A549 (cell line): Measurements from ENCODE around the gene BMP7. TPM values are rescaled to one million over a fixed set of nuclear protein-coding genes. Genes with fewer than 3 reads are reported as not detected.

ENCODE experiments used
- ATAC-seq, 2 experiments: fragments of 200-7000 bp in 1 of 2; fragments of >200 bp in 1 of 2; cut with Nextera tagmentation in 1 of 2; cut with Tn5 transposase in 1 of 2; 3 replicates each; pipeline versions ENCODE4 v1.8.0 to v1.9.1; 2018 to 2020; ENCODE audit warnings: mild to moderate bottlenecking in 1 of 2, moderate library complexity in 1 of 2
- CTCF ChIA-PET: fragments of 300-600 bp; sonication (Branson Sonifier 250); formaldehyde crosslinking; extraction: SDS; loops from one replicate; lab custom pipeline; 2021; ENCODE audit warnings: antibody characterized with exemption, inconsistent platforms; lab: Yijun Ruan, JAX
- POLR2A ChIA-PET: fragments of 350-600 bp; formaldehyde crosslinking; extraction: SDS; loops from one replicate; lab custom pipeline; 2021; ENCODE audit warnings: antibody characterized with exemption, inconsistent platforms; lab: Yijun Ruan, JAX
- DNase-seq, 2 experiments: peaks; one replicate each; pipeline versions ENCODE4 v3.0.0 to v3.0.0-alpha.2; 2011 to 2016; ENCODE audit warnings: low read depth in 1 of 2, low spot score in 1 of 2
- FAIRE-seq: peaks from 2 replicates; lab custom pipeline; 2011; peaks lifted over from hg19 to GRCh38; lab: Jason Lieb, UNC
- H3K27ac ChIP-seq, 2 experiments: fragments of >200 bp; sonication (Bioruptor Twin); formaldehyde crosslinking; 3 replicates each; pipeline ENCODE4 v1.5.1; 2016 to 2017
- H3K4me1 ChIP-seq: fragments of >200 bp; sonication (Bioruptor Twin); formaldehyde crosslinking; 3 replicates; pipeline ENCODE4 v1.6.1; 2016
- H3K4me2 ChIP-seq: fragments of >200 bp; sonication (Bioruptor Twin); formaldehyde crosslinking; 3 replicates; pipeline ENCODE4 v1.6.1; 2016
- H3K4me3 ChIP-seq: fragments of >200 bp; sonication (Bioruptor Twin); formaldehyde crosslinking; 3 replicates; pipeline ENCODE4 v1.5.1; 2016
- H3K9me3 ChIP-seq: fragments of >200 bp; sonication (Bioruptor Twin); formaldehyde crosslinking; 3 replicates; pipeline ENCODE4 v1.6.1; 2016
- EHF ChIP-seq: fragments of 250-450 bp; sonication (Bioruptor Pico); IDR thresholded peaks from 2 replicates; pipeline ENCODE4 v1.5.0; 2020; ENCODE audit warnings: mild to moderate bottlenecking
- EHMT2 ChIP-seq: fragments of 200-600 bp; sonication (generic); IDR thresholded peaks from 2 replicates; pipeline ENCODE4 v1.6.1; 2016; ENCODE audit warnings: antibody characterized with exemption, low read depth, mild to moderate bottlenecking, moderate library complexity
- ELK1 ChIP-seq: fragments of 150-350 bp; IDR thresholded peaks from 2 replicates; pipeline ENCODE4 v1.6.1; 2014; ENCODE audit warnings: low read depth, mild to moderate bottlenecking, low read length
- HDAC2 ChIP-seq: fragments of 200-600 bp; sonication (generic); IDR thresholded peaks from 2 replicates; pipeline ENCODE4 v1.6.1; 2016
- HES2 ChIP-seq: fragments of >200 bp; sonication (Bioruptor Twin); formaldehyde crosslinking; IDR thresholded peaks from 2 replicates; pipeline ENCODE4 v1.6.1; 2016
- HEYL ChIP-seq: fragments of 250-450 bp; sonication (Bioruptor Pico); IDR thresholded peaks from 2 replicates; pipeline ENCODE4 v1.8.0; 2021; ENCODE audit warnings: mild to moderate bottlenecking, moderate library complexity
- HMGXB4 ChIP-seq: fragments of 250-450 bp; sonication (Bioruptor Pico); IDR thresholded peaks from 2 replicates; pipeline ENCODE4 v1.5.0; 2021; ENCODE audit warnings: mild to moderate bottlenecking, moderate library complexity, borderline replicate concordance
- JUN ChIP-seq, 2 experiments: fragments of >200 bp; sonication (Bioruptor Twin); formaldehyde crosslinking; IDR thresholded peaks; 2 replicates in 1 of 2; 3 replicates in 1 of 2; pipeline ENCODE4 v1.6.1; 2016 to 2017
- KDM1A ChIP-seq: fragments of 200-600 bp; sonication (generic); IDR thresholded peaks from 2 replicates; pipeline ENCODE4 v1.6.1; 2016; ENCODE audit warnings: low read depth, mild to moderate bottlenecking
- KDM5A ChIP-seq: fragments of 200-600 bp; sonication (generic); IDR thresholded peaks from 2 replicates; pipeline ENCODE4 v1.6.1; 2016; ENCODE audit warnings: antibody characterized with exemption, mild to moderate bottlenecking
- NFE2L2 ChIP-seq: fragments of 150-350 bp; conservative IDR thresholded peaks from 2 replicates; pipeline ENCODE4 v1.6.1; 2014; ENCODE audit warnings: low read length
- RARB ChIP-seq: fragments of 250-450 bp; sonication (Bioruptor Pico); IDR thresholded peaks from 2 replicates; pipeline ENCODE4 v1.8.0; 2021; ENCODE audit warnings: mild to moderate bottlenecking, moderate library complexity
- USF2 ChIP-seq: fragments of 450-650 bp; IDR thresholded peaks from 2 replicates; pipeline ENCODE4 v1.6.1; 2014; ENCODE audit warnings: antibody characterized with exemption
- ZFP36 ChIP-seq: fragments of 450-650 bp; IDR thresholded peaks from 2 replicates; pipeline ENCODE4 v1.6.1; 2014; ENCODE audit warnings: borderline replicate concordance; ENCODE audit not compliant: partially characterized antibody
- WGBS: methylation state at CpG from one replicate; pipeline ENCODE4 v1.1.6; 2017; ENCODE audit errors: missing lambda C conversion rate; 5-methylcytosine and 5-hydroxymethylcytosine counted together
- polyA plus RNA-seq, 4 experiments: library from polyadenylated mRNA; depleted of rRNA in 3 of 4; stranded (reverse); fragments of >200 nt; fragmentation: RNase III in 1 of 4; extraction: RNeasy Plus Mini Kit Qiagen cat#74134 plus additional on column Dnase treatment in 1 of 4; gene quantifications; 2 replicates in 3 of 4; 3 replicates in 1 of 4; pipeline ENCODE4 v1.2.3, GENCODE V29; 2011 to 2017

The BMP7 gene
- polyA plus RNA-seq, 2 of the 4 experiments (the other 2 are of a cell fraction), result 0.08 to 0.22 TPM

- no peak overlapping the region for H3K4me2 ChIP-seq
- H3K4me1 ChIP-seq, result peaks cover 7% of the 10 kb centered on the region; the same call in 1 of the 3 replicates
- ATAC-seq, result no peak
- FAIRE-seq, result no peak
- ChIA-PET CTCF (interaction anchor here (0.9 kb wide), 1 partner anchor 19 kb away, joined by 3 read pairs; no protein-coding TSS in a partner anchor), POLR2A (no interaction called here)
- H3K4me3 ChIP-seq, result no peak overlapping the region
- WGBS, result 62% methylated on average over 20 of the region's 20 CpGs
- DNase-seq, result no peak
- TF ChIP-seq EHMT2 (no peak), HEYL (no peak), HDAC2 (no peak), KDM5A (no peak), ZFP36 (no peak), JUN (IDR thresholded peaks at IDR 0.05) (no peak)
- no peak overlapping the region for H3K27ac ChIP-seq
- no peaks in the 10 kb centered on the region for H3K9me3 ChIP-seq
Measured at GRCh38 chr20:57195469-57196100, 70.9 kb downstream of the BMP7 start.

GRCh38 chr20:57195023-57195422, 71.4 kb downstream of the BMP7 start:
- H3K4me1 ChIP-seq, result peaks cover 7% of the 10 kb centered on the region; the same call in 1 of the 3 replicates
- no peak for FAIRE-seq
- ChIA-PET POLR2A (no interaction called here), CTCF (interaction anchor here (0.9 kb wide), 1 partner anchor 20 kb away, joined by 3 read pairs; no protein-coding TSS in a partner anchor)
- no peak for ATAC-seq
- no peaks in the 10 kb centered on the region for H3K9me3 ChIP-seq
- DNase-seq, result no peak
- 62% methylated on average over 10 of the region's 10 CpGs for WGBS
- H3K4me2 ChIP-seq, result no peak overlapping the region
- TF ChIP-seq USF2 (no peak), RARB (CRISPR knock-in tag) (no peak)
- H3K4me3 ChIP-seq, result no peak overlapping the region
- no peak overlapping the region for H3K27ac ChIP-seq

GRCh38 chr20:57194154-57194553, 72.3 kb downstream of the BMP7 start:
- ChIA-PET CTCF (no interaction called here), POLR2A (no interaction called here)
- WGBS, result 73% methylated on average over 7 of the region's 7 CpGs
- Histone ChIP-seq H3K4me2 (no peak overlapping the region), H3K27ac (no peak overlapping the region), H3K4me1 (peaks cover 7% of the 10 kb centered on the region; the same call in 1 of the 3 replicates), H3K9me3 (no peaks in the 10 kb centered on the region), H3K4me3 (no peak overlapping the region)
- TF ChIP-seq ELK1 (no peak), HES2 (no peak), HMGXB4 (CRISPR knock-in tag) (no peak), EHF (CRISPR knock-in tag) (no peak), NFE2L2 (no peak), KDM1A (no peak)
- no peak for ATAC-seq
- FAIRE-seq, result no peak
- DNase-seq, result no peak

- Histone ChIP-seq H3K27ac (no peak overlapping the region), H3K4me1 (peaks cover 7% of the 10 kb centered on the region; the same call in 1 of the 3 replicates), H3K4me3 (no peak overlapping the region), H3K9me3 (no peaks in the 10 kb centered on the region), H3K4me2 (no peak overlapping the region)
- ATAC-seq (no peak), DNase-seq (no peak), FAIRE-seq (no peak)
- WGBS, result 80% methylated on average over 13 of the region's 13 CpGs
- ChIA-PET POLR2A (no interaction called here), CTCF (no interaction called here)
- TF ChIP-seq HDAC2, result no peak
Measured at GRCh38 chr20:57193094-57193493, 73.3 kb downstream of the BMP7 start.
